HG03045 (cell line): Measurements from ENCODE around the gene HOXC10.

Source experiments
- ATAC-seq: cut with Tn5 transposase; IDR thresholded peaks from one replicate; pipeline ENCODE4 v1.9.1; 2021; ENCODE audit warnings: mild to moderate bottlenecking, moderate library complexity; ENCODE audit not compliant: unreplicated experiment

Gene HOXC10

DNA sequence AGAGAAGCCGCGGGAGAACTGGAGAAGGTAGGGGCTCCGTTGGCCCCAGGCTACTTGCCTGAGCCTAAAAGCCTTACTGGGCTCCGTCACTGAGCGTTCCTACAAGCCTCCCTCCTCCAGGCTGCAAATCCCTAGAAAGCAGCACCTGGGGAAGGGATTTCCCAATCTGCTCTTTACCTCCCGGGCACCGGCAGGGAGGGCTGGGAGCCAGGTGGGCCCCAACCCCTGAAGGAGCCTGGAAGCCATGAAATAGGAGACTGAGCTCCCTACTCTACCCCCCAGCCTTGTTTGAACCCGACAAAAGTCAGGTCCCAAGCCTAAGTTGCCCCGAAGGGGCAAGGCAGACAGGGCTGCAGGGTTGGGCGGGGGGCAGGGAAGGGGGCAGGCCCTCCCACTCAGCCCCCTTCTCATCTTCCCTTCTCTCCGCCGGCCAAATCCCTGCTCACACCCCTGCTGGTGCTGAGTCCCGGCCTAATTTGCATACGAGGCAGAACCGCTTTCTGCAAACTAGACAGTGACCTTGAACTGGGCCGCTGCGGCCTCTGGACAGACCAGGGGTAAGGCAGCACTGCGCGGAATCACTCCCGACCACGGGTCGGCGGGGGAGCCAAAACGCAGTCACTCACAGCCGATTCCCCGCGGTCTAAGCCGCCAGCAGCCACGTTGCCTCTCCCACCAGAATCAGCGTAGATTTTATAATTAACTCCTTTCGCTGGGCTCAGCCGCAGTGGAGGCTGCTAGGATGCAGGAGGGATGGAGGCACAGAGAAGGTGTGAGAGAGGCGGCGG, 34.0 kb upstream of the HOXC10 start:
- ATAC-seq: no peak

DNA sequence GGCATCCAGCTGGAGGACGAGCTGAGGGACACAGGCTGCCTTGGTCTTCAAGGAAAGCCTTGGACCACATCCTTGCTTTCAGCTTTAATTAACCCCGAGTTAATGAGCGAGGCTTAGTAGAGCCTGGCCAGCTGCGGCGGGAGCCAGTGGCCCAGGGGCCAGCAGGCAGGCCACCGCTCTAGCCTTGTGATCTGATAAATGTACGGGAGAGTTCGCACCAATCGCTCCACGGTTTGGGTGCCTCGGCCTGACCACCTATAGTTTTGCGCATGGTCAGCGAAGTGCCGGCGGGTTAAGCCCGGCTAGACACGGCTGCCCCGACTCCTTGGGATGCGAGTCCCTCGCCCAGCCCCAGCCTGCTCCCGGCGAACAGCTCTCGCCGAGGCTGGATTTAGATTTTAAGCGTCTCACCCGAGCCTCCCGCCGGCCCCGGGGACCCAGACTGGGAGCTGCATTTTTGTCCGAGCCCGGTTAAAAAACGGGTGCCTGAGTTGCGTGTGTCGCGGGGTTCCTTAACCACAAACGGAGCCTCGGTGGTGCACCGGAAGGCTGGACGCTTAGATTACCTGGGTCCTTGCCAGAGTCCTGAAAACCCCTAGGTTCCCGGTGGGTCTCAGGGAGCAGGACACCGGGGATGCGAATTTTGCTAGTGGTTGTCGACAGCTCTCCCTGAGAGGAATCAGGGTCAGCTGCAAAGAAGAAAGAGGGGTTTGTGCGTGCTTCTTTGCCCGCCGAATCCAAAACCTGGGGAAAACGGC, 33.2 kb upstream of the HOXC10 start:
- no peak for ATAC-seq

DNA sequence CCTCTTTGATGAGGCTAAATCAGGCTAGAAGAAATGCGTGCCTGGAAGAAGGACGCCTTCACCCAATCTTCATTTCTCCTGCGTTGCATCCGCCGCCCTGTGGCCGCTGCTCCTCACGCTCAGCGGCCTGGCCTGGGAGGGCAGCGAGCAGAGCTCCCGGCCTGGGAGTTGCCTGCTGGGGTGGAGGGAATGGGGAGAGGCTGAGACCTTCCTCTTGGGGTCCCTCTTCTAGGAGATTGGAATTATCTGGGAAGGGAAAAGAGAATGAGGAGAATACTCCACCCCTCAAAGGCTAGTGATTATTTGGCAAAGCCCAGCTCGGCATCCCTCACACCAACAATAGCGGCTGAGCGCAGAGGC, 32.6 kb upstream of the HOXC10 start:
- no peak for ATAC-seq

DNA sequence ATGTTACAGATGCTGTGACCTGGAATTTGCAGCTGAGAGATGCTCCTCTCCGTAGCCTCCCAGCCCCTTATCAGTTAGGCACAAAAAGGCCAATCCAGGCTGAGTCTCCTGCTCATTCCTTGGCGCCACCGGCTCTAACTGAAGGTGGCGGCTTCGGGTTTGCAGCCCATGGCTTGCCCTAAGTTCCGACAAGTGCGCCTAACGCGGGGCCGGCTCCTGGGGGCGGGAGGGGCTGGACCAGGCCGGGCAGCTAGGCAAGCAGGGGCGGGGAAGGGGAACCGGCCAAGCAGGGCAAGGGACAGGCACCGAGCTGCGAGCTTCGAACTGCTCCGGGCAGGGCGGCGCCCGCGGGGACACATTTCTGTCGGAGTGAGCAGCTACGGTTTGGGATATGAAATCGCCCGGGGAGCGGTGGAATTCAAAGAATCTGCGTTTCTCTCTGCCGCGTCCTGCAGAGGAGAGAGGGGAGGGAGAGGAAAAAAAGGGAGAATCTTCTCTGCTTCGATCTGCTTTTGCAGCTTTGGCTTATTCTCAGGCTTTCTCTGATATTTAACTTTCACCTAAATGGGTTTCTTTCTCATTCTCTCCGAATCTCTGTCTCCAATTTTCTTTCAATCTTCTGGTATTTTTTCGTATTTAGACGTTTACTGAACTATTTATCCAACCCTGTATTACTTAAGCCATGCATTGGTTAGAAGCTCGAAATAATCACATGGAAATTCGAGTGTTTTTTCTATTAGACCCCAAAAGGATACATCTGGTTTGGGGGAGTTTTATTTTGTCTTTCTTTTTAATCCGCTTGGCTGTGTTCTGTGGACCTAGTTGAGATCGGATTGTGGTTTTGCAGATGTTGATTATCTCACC, 31.8 kb upstream of the HOXC10 start:
- ATAC-seq: no peak

DNA sequence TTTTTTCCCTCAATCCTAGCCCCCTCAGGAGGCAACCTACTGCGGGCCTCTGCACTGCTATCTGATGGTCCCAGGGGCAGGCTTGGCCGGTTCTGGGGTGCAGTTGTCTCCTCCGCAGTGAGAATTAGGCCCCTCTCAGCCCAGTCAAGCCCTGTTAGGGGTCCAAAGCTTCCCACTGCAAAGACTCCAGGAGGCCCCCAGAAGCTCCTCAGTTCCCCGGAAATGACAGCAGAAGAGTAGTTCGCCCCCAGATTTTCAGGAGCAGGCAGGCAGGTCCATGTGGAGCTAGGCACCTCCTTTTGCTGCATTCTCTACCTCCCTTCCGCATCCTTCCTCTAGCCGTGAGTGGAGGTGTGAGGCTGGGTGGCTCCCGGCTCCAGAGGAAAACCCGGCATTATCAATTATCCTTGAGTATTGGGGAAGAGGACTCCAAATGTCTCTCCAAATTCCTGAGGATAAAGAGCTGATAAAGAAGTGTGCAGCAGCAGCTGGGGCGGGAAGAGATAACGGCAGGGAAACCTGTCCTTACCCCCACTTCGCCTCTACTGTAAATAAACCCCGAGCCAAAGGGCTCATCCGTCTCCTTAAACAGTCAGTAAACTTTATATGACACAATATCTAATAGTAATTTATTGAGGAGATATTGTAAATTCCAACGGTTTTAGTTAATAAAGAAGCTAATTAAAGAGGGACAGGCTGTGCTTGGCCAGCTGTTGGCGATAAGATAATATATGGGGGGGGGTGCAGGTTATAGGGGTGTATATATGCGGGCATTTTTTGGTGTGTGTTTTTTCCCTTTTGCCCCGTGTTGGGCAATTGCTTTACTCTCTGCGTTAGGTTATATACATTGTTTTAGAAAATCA, 30.9 kb upstream of the HOXC10 start:
- no peak for ATAC-seq

DNA sequence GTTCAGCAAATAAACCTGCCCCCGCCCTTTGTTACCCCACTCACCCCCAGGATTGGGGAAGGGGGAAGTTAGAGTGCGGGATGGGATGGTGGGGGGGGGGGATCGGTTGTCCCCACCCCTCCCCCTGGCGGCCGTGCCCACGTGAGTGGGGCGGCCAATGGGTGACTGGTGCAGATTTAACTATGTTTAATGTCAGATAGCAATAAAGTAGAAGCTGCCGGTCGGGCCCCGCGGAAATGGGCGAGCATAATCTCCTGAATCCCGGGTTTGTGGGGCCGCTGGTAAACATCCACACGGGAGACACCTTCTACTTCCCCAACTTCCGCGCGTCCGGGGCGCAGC, 30.3 kb upstream of the HOXC10 start, which contains the start of gene HOXC12:
TSS of gene HOXC12 (plus strand) at position 210 of the 342 bp plus-strand sequence. CDS start at position 237, 27 bp downstream.
- ATAC-seq: no peak

DNA sequence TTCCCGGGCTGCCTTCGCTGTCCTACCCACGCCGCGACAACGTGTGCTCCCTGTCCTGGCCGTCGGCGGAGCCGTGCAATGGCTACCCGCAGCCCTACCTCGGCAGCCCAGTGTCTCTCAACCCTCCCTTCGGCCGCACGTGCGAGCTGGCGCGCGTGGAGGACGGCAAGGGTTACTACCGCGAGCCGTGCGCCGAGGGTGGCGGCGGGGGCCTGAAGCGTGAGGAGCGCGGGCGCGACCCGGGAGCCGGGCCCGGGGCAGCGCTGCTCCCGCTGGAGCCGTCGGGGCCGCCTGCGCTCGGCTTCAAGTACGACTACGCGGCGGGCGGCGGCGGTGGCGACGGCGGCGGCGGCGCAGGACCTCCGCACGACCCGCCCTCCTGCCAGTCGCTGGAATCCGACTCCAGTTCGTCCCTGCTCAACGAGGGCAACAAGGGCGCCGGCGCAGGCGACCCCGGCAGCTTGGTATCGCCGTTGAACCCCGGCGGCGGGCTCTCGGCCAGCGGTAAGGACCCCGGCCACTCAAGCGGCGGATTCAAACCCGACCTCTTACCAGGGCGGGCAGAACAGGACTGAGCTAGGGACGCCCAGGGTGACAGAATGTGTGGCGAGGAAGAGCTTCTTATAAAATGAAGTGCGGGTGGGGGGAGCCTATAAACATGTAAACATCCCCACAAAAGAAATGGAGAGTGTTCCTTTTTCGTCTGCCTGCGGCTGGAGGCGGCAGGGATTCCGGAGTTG, 29.7 kb upstream of the HOXC10 start:
- ATAC-seq: no peak

DNA sequence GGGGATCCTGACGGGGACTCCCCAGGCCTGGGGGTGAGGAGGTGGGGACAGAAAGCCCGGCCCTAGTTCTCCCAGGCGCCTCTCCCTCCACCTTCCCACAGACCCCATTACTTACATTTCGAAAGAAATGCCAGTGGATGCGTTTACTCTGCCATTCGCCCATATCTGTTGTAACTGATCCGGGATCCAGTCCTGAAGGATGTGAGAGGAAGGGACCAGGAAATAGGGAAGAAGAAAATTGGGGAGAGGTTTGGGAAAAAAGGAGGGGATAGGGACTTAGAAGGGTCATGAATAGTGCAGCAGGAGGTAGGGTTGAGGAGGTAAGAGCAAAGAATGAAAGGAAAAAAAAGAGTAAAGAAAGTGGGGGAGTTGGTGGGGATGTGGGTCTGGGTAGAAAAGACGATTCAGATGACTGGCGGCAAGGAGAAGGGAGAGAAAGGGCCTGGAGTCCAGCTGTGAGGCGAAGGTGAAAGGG, 29.1 kb upstream of the HOXC10 start:
- no peak for ATAC-seq

DNA sequence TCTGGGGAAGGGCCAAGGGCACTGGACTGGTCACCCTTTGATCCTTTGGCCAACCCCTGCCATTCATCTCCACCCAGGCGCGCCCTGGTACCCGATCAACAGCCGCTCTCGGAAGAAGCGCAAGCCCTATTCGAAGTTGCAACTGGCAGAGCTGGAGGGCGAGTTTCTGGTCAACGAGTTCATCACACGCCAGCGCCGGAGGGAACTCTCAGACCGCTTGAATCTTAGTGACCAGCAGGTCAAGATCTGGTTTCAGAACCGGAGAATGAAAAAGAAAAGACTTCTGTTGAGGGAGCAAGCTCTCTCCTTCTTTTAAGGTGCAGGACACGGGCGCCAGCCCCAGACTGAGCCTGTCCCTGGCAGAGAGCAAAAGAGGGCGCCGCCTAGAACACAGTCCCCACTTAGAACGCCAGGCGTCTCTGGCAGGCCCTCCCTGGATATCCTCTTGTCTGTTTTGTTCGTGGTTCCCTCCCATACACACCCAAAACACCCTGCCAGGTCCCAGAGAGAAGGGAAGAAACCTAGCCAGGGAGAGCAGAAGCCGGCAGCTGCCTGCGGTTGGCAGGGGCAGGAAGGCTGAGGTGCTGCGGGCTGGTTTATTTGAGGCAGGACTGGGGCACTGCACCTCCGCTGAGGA, 28.6 kb upstream of the HOXC10 start:
- no peak for ATAC-seq

DNA sequence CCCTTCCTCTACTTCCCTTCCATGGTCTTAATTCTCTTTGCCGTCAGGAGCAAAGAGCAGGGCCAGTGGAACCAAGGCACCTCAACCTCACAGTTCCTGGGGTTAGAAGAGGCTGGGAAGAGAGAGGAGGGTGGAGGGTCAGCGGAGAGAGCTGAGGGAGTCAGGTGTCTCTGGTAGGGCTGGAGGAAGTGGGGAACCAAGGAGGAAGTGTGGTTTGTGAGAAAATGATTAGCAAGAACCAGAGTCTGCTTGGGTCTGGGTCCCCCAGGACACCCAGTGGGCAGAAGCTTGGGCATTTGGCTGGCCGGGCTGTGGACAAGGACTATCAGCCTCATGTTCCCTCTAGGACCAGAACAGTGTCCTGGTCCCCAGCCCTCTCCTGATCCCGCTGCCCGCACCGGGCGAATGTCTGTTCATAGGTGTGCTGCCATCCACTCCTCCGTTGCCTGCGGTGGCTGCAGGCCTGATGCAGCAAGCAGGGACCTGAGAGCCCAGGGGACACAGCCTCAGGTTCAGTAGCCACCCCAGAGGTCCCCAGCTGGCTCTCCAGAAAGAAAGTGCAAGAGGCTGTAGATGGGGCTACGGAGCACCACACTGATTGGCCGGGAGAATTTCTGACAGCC, 27.9 kb upstream of the HOXC10 start:
- no peak for ATAC-seq

DNA sequence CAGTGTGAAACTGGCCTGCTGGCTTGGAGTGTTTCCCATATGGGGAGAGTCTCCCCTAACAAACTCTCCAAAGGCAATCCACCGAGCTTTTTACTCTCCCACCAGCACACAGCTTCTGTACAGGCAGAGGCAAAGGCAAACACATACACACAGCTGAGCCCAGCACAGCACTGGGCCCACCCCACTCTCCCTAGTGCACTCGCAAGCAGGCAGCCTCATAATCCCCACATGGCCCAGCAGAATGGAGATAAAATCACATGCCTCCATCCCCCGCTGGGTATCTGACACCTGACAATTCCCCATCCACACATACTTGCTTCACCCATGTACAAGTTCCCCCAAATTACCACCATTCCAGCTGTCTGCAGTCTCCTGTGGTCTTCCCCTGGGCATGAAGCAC, 26.8 kb upstream of the HOXC10 start:
- no peak for ATAC-seq

DNA sequence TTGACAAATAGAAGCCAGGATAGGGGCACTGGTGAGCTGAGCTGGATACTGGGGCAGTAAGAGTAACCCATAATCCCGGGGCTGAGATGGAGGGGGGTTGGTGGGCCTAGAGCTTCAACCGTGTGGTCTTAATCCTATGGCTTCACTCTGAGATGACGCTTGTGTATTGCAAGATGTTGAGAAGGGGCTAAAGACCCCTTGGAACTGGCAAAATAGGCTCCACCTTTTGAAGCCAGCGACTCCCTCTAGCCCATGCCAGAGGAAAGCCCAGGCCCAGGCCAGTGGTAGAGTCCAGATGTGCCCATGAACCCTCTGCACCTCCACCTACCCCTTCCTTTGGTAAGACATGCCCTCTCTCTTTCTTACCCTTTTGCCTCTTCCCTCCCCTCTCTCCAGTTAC, 25.6 kb upstream of the HOXC10 start:
- no peak for ATAC-seq

DNA sequence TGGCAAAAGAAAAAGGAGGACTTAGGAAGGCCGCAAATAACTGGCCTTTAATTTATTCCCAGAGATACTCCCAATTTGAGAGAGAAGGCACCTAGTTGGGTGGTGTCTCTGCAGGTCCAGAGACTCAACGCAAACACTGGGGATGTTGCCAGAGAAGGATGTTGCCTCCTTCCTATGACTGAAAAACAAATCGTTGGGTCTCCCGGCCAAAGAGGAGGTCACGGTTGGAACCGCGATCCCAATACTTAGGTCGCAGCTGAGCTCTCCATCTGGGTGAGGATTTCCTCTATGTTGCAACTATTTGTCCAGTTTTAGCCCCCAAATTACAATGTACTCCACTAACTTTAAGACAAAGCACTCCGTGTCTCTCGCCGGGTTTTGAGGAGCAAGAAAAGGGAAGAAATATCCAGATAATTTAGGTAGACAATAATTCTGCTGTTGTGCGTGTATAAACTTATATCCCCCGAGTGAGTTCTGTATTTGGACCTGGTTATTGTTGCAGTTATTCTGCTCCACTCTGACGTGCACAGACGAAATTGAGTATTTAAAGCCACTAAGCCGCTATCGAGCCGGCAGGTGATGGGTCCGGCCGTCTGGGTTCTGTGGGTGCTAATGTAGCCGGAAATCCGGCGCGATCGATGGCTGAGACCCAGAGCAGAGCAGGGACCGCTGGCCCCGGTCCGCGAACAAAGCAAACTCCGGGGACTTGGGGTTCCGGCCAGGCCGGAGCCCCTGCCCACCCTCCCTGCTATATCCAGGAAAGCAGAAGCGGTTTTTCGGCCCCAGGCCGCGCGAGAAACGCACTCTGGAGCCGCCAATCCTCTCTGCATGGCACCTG, 24.5 kb upstream of the HOXC10 start:
- ATAC-seq: no peak

DNA sequence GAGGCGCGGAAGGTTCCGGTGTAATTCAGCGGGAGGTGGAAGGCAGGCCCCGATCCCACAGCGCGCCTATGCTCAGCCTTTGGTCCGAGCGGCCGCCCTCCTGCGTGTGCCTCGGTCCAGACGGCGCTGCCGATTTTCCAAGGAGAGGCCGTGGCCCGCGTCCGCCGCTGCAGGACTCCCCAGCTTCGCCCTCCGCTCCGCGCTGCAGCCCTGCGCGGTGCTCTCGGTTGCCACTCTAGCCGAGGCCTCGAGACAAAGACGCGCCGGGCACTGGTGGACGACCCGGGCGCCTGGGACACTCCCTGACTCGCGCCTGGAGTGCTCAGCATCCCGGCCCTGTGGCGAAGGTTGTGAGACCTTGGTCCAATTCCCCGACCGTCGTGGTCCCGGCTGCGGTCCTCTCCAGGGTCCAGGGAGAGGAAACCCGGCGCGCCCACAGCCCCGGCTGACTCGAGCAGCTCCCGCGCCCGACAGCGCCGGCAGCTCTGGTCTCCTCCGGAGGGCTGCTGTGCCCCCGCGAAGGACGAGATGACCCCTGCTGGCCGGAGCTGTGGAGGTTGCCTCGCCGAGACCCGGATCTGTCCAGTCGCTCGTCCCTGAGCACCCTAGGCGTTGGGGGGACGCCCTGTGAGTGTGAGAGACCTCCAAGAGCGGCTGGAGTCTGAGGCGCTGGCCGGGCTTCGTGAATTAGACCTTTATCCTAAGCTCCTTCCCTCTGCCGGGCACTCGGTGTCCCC, 23.8 kb upstream of the HOXC10 start:
- no peak for ATAC-seq

DNA sequence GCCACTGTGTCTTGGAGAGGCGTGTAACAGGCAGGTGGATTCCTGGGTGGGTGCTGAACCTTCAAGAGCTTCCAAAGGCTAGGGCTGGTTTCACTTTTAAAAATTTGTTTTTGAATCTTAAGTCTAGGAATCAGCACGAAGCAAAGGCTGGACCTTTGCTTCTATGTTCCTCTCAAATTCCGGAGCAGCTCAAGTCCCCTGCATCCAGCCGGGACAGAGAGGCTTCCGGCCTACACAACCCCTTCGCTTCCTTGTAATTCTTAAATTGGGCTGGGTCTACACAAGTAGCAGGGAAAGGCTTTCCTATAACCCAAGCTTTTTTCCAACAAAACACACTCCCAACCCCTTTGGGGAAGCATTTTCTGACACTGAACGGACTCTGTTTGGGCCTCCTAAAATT, 21.9 kb upstream of the HOXC10 start:
- ATAC-seq: no peak

DNA sequence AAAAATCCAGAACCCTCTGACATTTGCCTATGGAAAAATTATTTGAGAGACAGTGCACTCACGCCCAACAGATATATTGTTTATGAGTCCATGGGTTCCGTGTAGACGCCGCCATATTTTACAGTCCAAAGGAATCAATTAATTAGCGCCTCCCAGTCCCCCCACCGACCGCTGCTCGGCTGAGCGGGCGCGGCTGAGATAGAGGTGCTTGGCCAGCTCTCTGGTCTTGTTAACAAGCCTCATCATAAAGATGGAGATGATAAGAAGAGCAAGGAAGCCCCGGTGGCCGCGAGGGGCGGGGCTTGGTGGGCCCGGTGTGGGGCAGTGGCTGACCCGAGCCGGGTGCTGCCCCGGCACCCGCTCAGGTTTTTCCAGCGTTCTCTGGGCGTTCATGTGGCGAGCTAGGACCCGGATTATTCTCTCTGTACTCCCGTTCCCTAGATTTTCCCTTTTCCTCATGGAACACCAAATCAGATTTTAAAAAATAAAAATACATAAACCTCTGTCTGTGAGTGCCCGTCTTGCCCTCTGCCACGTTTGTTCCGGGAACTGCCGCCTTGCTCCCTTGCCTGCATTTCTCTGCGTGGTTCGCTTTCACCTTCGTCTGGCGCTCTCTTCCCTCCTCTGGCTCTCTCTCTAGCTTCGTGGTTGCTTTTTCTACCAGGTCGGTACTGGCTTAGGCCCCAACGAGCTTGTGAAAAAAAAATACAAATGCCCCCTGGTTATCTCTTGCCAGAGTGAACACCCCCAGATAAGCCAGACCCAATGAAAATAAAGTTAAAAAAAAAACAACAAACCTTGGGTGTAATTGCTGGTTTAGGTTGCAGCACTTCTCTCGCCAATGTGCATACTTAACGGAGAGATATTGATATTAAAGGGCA, 21.3 kb upstream of the HOXC10 start:
- no peak for ATAC-seq
